Measurements from ENCODE around the gene MCTP1.
"Not testable (repeated sequence)": the region's sequence is repeated elsewhere in the genome, so short reads cannot be mapped to it uniquely, and the experiment has no call there.

The MCTP1 gene

DNA sequence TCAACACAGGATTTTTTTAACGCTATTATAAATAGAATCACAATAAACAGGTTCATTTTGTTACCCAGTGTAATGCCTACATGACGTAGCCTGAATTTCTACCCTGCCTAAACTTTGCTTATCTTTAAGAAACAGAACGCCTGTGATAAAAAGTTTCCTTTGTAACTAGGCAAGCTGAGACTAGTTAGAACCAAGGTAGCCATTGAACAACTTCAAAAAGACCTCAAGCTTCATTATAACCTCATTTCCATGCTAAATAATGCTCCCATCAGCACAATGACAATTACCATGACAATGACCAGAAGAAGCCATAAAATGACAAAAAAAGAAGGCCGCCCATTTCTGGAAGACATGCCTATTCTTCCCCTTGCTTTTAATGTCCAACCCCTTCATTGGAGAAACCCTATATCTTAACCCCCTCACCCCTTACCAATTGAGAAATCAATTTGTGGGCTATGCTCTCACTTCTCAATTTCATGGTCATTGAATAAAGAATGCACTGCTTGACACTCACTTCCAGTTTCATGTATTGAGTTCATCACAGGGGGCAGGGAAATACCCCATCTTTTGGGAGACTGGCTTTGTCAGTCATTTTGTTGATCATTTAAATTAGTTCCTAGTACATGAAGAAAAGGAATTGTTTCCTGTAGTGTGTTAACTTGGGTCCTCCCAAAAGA is 276.8 kb downstream of the MCTP1 start:
- Histone ChIP-seq H3K27me3 (no peaks in the 10 kb centered on the region), H4K20me1 (no peaks in the 10 kb centered on the region), H3K36me3 (no peaks in the 10 kb centered on the region), H3K4me1 (no peaks in the 10 kb centered on the region), H3K9ac (no peak overlapping the region), H3K4me3 (no peak overlapping the region), H3K27ac (no peak overlapping the region), H3K9me3 (peaks cover 19% of the 10 kb centered on the region), H3K4me2 (no peak overlapping the region)
- no peak for TF ChIP-seq Cebpa-rat (IDR thresholded peaks at IDR 0.05)

DNA sequence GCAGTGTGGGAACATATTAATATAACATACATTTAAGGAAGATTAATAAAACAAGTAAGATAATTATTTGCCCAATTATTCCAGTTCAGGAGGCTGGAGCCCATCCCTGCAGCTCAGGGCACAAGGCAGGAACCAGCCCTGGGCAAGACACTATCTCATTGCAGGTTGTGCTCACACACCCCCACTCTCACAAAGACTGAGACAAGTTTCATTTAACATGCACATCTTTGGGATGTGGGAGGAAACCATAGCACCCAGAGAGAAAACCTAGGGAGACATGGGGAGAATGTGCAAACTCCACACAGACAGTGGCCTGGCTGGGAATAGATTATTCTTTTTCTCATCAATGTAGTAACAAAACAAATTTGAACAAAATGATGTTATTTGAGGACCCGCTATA is 279.1 kb downstream of the MCTP1 start:
- TF ChIP-seq Cebpa-rat (IDR thresholded peaks at IDR 0.05): no peak
- H4K20me1 ChIP-seq: no peaks in the 10 kb centered on the region
- H3K36me3 ChIP-seq: no peaks in the 10 kb centered on the region
- H3K27ac ChIP-seq: no peak overlapping the region
- H3K4me3 ChIP-seq: no peak overlapping the region
- no peak overlapping the region for H3K9ac ChIP-seq
- H3K27me3 ChIP-seq: no peaks in the 10 kb centered on the region
- H3K4me1 ChIP-seq: no peaks in the 10 kb centered on the region
- H3K4me2 ChIP-seq: no peak overlapping the region
- H3K9me3 ChIP-seq: peaks cover 23% of the 10 kb centered on the region

DNA sequence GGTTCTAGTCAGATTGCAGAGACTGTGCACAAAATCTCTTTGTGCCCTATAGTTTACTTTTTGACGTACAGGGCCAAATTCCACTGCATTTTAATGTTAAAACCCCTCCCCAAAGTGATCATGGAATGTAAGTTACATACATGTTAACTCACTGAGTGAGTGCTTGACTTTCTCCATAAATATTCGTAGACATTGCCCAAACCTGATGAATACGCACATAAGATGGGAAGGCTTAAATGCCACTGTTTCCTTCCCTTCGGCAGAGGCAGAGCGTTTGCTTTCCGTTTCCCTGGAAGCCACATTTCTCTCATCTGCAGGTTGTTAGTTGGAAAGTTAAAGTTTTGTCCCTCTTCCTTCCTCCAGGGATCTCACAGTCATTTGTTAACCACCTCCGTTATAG is 286.2 kb downstream of the MCTP1 start:
- Histone ChIP-seq H3K27ac (no peak overlapping the region), H3K9ac (no peak overlapping the region), H3K9me3 (peaks cover 7% of the 10 kb centered on the region), H3K4me3 (no peak overlapping the region), H3K4me2 (no peak overlapping the region), H3K27me3 (no peaks in the 10 kb centered on the region), H4K20me1 (no peaks in the 10 kb centered on the region), H3K4me1 (no peaks in the 10 kb centered on the region), H3K36me3 (no peaks in the 10 kb centered on the region)
- no peak for TF ChIP-seq Cebpa-rat (IDR thresholded peaks at IDR 0.05)

DNA sequence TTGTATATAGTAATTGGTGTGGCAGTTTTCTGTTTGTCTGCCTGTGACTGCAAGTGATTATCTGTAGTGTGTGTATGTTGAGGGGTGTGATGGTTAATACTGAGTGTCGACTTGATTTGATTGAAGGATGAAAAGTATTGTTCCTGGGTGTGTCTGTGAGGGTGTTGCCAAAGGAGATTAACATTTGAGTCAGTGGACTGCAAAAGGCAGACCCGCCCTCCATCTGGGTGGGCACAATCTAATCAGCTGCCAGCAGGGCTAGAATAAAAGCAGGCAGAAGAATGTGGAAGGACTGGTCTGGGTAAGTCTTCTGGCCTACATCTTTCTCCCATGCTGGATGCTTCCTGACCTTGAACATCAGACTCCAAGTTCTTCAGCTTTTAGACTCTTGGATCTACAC is 290.4 kb downstream of the MCTP1 start:
- not testable (repeated sequence) for H3K27ac ChIP-seq, H3K27me3 ChIP-seq, H3K4me2 ChIP-seq, H3K9me3 ChIP-seq, H4K20me1 ChIP-seq, H3K9ac ChIP-seq, H3K4me3 ChIP-seq, H3K36me3 ChIP-seq, H3K4me1 ChIP-seq

DNA sequence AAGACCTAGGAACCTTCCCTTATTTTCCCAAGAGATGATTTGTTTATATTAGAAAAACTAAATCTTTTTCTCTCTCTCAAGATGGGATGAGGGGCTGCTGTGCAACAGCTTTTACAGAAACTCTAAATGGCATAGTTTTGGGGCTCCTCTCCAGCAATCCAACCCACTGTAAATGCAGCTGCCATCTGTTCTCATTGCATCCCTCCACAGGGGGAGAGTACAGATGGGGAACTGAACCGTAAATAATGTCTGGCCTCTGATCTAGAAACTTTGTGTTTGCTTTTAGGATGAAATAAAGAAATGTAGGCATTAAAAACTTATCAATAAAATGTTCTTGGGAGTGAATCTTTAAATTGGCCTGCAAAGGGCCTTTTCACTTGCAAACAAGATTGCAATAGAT is 291.4 kb downstream of the MCTP1 start:
- H3K27ac ChIP-seq: no peak overlapping the region
- H3K36me3 ChIP-seq: no peaks in the 10 kb centered on the region
- no peak overlapping the region for H3K9ac ChIP-seq
- no peaks in the 10 kb centered on the region for H3K9me3 ChIP-seq
- H3K27me3 ChIP-seq: no peaks in the 10 kb centered on the region
- TF ChIP-seq Cebpa-rat (IDR thresholded peaks at IDR 0.05): no peak
- H4K20me1 ChIP-seq: no peaks in the 10 kb centered on the region
- H3K4me1 ChIP-seq: no peaks in the 10 kb centered on the region
- no peak overlapping the region for H3K4me3 ChIP-seq
- H3K4me2 ChIP-seq: no peak overlapping the region

DNA sequence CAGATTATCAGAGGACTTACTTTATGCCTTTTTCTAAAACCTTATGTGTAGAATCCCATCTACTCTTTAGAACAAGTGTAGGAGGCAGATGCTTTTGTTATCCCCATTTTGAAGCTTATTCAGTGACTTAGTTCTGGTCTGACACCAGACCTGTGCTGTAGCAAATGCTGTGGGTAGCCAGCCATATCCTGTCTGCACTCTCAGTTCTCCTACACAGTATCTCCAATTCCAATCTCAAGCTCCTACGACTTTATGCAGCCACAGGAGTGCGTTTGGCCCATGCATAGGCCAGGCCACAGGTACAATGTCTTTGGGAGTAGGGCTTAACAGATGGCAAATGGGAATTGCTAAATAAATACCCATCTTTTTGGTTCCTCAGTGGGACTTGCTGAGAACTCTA is 292.6 kb downstream of the MCTP1 start:
- no peak for TF ChIP-seq Cebpa-rat (IDR thresholded peaks at IDR 0.05)
- Histone ChIP-seq H3K4me3 (no peak overlapping the region), H3K9ac (no peak overlapping the region), H3K27ac (no peak overlapping the region), H3K36me3 (no peaks in the 10 kb centered on the region), H3K9me3 (no peaks in the 10 kb centered on the region), H3K27me3 (no peaks in the 10 kb centered on the region), H3K4me2 (no peak overlapping the region), H3K4me1 (no peaks in the 10 kb centered on the region), H4K20me1 (no peaks in the 10 kb centered on the region)

DNA sequence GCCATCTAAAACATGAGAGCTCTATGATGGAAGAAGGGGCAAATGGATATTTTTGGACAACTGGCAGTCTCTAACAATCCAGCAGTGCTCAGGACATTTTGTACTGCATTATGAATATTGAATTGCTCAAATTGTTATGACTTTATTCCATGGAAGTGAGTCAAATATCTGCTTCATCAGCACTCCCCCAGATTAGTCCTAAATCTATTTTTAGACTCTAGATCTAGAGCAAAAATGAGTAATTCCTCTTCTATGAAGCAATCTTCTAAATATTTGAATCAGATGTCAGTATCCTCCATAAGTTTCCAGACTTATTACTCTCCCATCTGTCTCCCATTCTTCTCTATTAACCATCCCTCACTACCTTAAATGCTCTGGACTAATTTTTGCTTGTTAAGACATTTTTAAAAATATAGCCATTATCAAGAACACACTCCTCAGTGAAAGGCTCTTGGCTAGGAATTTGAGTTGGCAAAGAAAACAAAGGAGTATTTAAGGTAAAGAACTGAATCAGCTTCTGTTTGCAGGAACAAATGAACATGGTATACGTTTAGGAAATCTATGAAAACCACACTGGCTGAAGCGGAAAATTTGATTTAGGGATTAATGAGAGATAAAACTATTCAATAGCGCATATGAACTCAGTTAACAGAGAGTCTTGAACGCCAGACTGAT is 300.9 kb downstream of the MCTP1 start:
- TF ChIP-seq Cebpa-rat (IDR thresholded peaks at IDR 0.05): no peak
- H3K27ac ChIP-seq: no peak overlapping the region
- H3K4me1 ChIP-seq: no peaks in the 10 kb centered on the region
- no peaks in the 10 kb centered on the region for H3K27me3 ChIP-seq
- H3K9ac ChIP-seq: no peak overlapping the region
- no peaks in the 10 kb centered on the region for H3K36me3 ChIP-seq
- no peaks in the 10 kb centered on the region for H4K20me1 ChIP-seq
- H3K9me3 ChIP-seq: no peaks in the 10 kb centered on the region
- no peak overlapping the region for H3K4me3 ChIP-seq
- no peak overlapping the region for H3K4me2 ChIP-seq

DNA sequence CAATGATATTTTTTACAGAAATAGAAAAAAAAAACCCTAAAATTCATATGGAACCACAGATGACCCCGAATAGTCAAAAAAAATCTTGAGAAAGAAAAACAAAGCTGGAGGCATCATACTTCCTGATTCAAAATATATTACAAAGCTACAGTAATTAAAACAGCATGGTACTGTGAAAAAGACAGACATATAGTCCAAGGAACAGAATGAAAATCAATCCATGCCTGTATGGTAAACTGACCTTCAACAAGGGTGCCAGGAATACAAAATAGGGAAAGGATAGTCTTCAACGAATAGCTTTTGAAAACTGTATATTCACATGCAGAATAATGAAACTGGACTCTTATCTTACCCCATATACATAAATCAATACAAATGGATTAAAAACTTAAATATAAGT is 307.5 kb downstream of the MCTP1 start:
- Histone ChIP-seq H3K9ac (no peak overlapping the region), H3K4me1 (no peaks in the 10 kb centered on the region), H4K20me1 (no peaks in the 10 kb centered on the region), H3K4me2 (no peak overlapping the region), H3K4me3 (no peak overlapping the region), H3K9me3 (peaks cover 8% of the 10 kb centered on the region), H3K27ac (no peak overlapping the region), H3K27me3 (no peaks in the 10 kb centered on the region), H3K36me3 (no peaks in the 10 kb centered on the region)
- no peak for TF ChIP-seq Cebpa-rat (IDR thresholded peaks at IDR 0.05)

DNA sequence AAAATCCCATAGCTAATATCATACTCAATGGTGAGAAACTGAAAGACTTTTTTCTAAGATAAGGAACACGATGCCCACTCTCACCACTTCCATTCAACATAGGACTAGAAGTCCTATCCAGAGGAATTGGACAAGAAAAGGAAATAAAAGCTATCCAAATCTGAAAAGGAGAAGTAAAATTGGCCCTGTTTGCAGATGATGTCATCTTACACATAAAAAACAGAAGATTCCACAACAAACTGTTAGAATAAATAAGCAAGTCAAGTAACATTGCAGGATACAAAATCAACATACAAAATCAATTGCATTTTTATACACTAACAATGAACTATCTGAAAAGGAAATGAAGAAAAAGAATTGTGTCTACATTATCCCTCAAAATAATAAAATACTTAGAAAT is 308.0 kb downstream of the MCTP1 start:
- no peaks in the 10 kb centered on the region for H4K20me1 ChIP-seq
- H3K4me2 ChIP-seq: no peak overlapping the region
- H3K9ac ChIP-seq: no peak overlapping the region
- no peak overlapping the region for H3K27ac ChIP-seq
- TF ChIP-seq Cebpa-rat (IDR thresholded peaks at IDR 0.05): no peak
- H3K36me3 ChIP-seq: no peaks in the 10 kb centered on the region
- no peak overlapping the region for H3K4me3 ChIP-seq
- H3K27me3 ChIP-seq: no peaks in the 10 kb centered on the region
- H3K9me3 ChIP-seq: peaks cover 8% of the 10 kb centered on the region
- no peaks in the 10 kb centered on the region for H3K4me1 ChIP-seq

DNA sequence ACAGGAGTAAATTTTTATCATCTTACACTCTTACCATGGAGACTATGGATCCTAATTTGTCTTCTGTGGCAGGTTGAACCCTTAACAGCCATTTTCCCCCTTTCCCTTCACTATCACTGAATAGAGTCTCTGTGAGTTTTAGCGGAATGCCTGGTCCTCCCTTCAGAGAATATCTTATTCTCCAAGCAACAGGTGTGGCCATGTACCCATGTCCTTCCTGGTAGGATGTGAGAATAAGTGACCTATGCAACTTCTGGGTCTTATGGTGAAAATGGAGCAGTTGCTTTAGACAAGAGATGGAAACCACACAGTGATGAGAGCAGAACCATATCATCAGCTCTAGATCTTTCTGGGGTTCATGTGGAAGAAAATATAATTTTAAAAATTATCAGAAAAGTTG is 312.6 kb downstream of the MCTP1 start:
- TF ChIP-seq Cebpa-rat (IDR thresholded peaks at IDR 0.05): no peak
- H3K4me1 ChIP-seq: no peaks in the 10 kb centered on the region
- H4K20me1 ChIP-seq: no peaks in the 10 kb centered on the region
- no peaks in the 10 kb centered on the region for H3K27me3 ChIP-seq
- H3K4me3 ChIP-seq: no peak overlapping the region
- H3K9me3 ChIP-seq: peaks cover under 1% of the 10 kb centered on the region
- no peak overlapping the region for H3K9ac ChIP-seq
- H3K4me2 ChIP-seq: no peak overlapping the region
- no peaks in the 10 kb centered on the region for H3K36me3 ChIP-seq
- no peak overlapping the region for H3K27ac ChIP-seq

DNA sequence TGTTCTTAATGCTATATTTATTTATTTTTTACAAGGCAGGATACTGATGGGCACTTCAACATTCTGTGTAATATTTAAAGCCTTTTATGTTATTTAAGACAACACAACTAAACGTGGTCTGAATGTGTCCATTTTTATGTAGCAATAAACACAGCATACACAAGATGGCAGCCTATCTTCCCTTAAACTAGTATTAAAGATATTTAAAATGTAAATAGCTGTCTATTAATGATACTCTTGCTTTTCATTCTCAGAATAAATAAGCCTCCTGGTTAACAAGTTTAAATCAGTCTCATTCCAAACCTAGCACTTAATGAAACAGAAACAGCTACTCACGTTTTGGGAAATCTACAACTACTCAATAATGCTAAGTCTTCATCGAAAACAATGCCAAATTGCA is 315.7 kb downstream of the MCTP1 start:
- no peak overlapping the region for H3K27ac ChIP-seq

More for the DNA sequence above, 315.7 kb downstream of the MCTP1 start:
- no peak overlapping the region for H3K9ac ChIP-seq
- H3K27me3 ChIP-seq: no peaks in the 10 kb centered on the region
- no peaks in the 10 kb centered on the region for H3K4me1 ChIP-seq
- no peak for TF ChIP-seq Cebpa-rat (IDR thresholded peaks at IDR 0.05)
- no peaks in the 10 kb centered on the region for H4K20me1 ChIP-seq
- H3K9me3 ChIP-seq: no peaks in the 10 kb centered on the region
- H3K4me2 ChIP-seq: no peak overlapping the region
- H3K36me3 ChIP-seq: no peaks in the 10 kb centered on the region
- H3K4me3 ChIP-seq: no peak overlapping the region
